Liver (tissue), 9 donors: ENCODE results near the gene NFATC2. TPM values are rescaled to one million over a fixed set of nuclear protein-coding genes. Genes with fewer than 3 reads are reported as not detected.

Source experiments
- DNase-seq: peaks from one replicate; pipeline ENCODE4 v3.0.0-alpha.2; 2017; ENCODE audit warnings: low spot score
- H3K27ac ChIP-seq, 2 donors: one replicate each; pipeline ENCODE4 v1.7.0; 2013; ENCODE audit warnings: inconsistent platforms in 2 of 2, low read length in 2 of 2, control low read depth in 1 of 2, low read depth in 1 of 2, mild to moderate bottlenecking in 1 of 2
- H3K27me3 ChIP-seq, 4 donors: one replicate each; pipeline versions ENCODE4 v1.6.1 to v1.7.0; 2013; ENCODE audit warnings: low read length in 3 of 4, inconsistent platforms in 1 of 4, mild to moderate bottlenecking in 1 of 4, moderate library complexity in 1 of 4; ENCODE audit not compliant: control insufficient read depth in 4 of 4, insufficient read depth in 4 of 4
- H3K36me3 ChIP-seq, 4 donors: one replicate each; pipeline versions ENCODE4 v1.6.1 to v1.7.0; 2013; ENCODE audit warnings: low read length in 3 of 4, mild to moderate bottlenecking in 3 of 4, low read depth in 1 of 4, moderate library complexity in 1 of 4; ENCODE audit not compliant: control insufficient read depth in 4 of 4, insufficient read depth in 3 of 4
- H3K4me1 ChIP-seq, 4 donors: one replicate each; pipeline versions ENCODE4 v1.6.1 to v1.7.0; 2013; ENCODE audit warnings: low read length in 3 of 4, mild to moderate bottlenecking in 3 of 4, moderate library complexity in 1 of 4; ENCODE audit not compliant: control insufficient read depth in 4 of 4, insufficient read depth in 4 of 4
- H3K4me3 ChIP-seq, 3 donors: one replicate each; pipeline versions ENCODE4 v1.6.1 to v1.7.0; 2013; ENCODE audit warnings: low read length in 3 of 3, control low read depth in 1 of 3, low read depth in 1 of 3, mild to moderate bottlenecking in 1 of 3
- H3K9ac ChIP-seq, 2 donors: one replicate each; pipeline ENCODE4 v1.7.0; 2013; ENCODE audit warnings: low read length in 2 of 2, mild to moderate bottlenecking in 2 of 2, moderate library complexity in 2 of 2, control low read depth in 1 of 2, low read depth in 1 of 2
- H3K9me3 ChIP-seq, 4 donors: one replicate each; pipeline versions ENCODE4 v1.6.1 to v1.7.0; 2013; ENCODE audit warnings: low read length in 3 of 4; ENCODE audit not compliant: control insufficient read depth in 4 of 4
- EGR1 ChIP-seq, 2 donors: IDR thresholded peaks; 2 replicates each; pipeline ENCODE4 v1.6.1; 2016 to 2018; ENCODE audit warnings: antibody characterized with exemption in 2 of 2, low read depth in 2 of 2
- FOXA1 ChIP-seq: IDR thresholded peaks from 2 replicates; pipeline ENCODE4 v1.6.1; 2016; ENCODE audit warnings: antibody characterized with exemption
- FOXA2 ChIP-seq: IDR thresholded peaks from 2 replicates; pipeline ENCODE4 v1.6.1; 2016; ENCODE audit warnings: antibody characterized with exemption
- GABPA ChIP-seq, 2 donors: IDR thresholded peaks in 1 of 2; conservative IDR thresholded peaks in 1 of 2; 2 replicates each; pipeline ENCODE4 v1.6.1; 2016; ENCODE audit warnings: antibody characterized with exemption in 2 of 2, mild to moderate bottlenecking in 1 of 2, moderate library complexity in 1 of 2
- HNF4A ChIP-seq, 2 donors: conservative IDR thresholded peaks; 2 replicates each; pipeline ENCODE4 v1.6.1; 2016; ENCODE audit warnings: antibody characterized with exemption in 2 of 2, mild to moderate bottlenecking in 2 of 2
- HNF4G ChIP-seq: IDR thresholded peaks from 2 replicates; pipeline ENCODE4 v1.6.1; 2016; ENCODE audit warnings: antibody characterized with exemption
- JUND ChIP-seq, 2 donors: IDR thresholded peaks; 2 replicates each; pipeline ENCODE4 v1.6.1; 2016; ENCODE audit warnings: antibody characterized with exemption in 2 of 2
- NR2F2 ChIP-seq: IDR thresholded peaks from 2 replicates; pipeline ENCODE4 v1.6.1; 2016; ENCODE audit warnings: antibody characterized with exemption
- RAD21 ChIP-seq, 2 donors: IDR thresholded peaks; 2 replicates each; pipeline ENCODE4 v1.6.1; 2016; ENCODE audit warnings: antibody characterized with exemption in 2 of 2, mild to moderate bottlenecking in 2 of 2
- RXRA ChIP-seq, 2 donors: IDR thresholded peaks; 2 replicates each; pipeline ENCODE4 v1.6.1; 2017 to 2018; ENCODE audit warnings: antibody characterized with exemption in 2 of 2, mild to moderate bottlenecking in 1 of 2
- SP1 ChIP-seq: IDR thresholded peaks from 2 replicates; pipeline ENCODE4 v1.6.1; 2018; ENCODE audit warnings: antibody characterized with exemption, mild to moderate bottlenecking
- TAF1 ChIP-seq: conservative IDR thresholded peaks from 2 replicates; pipeline ENCODE4 v1.6.1; 2016; ENCODE audit warnings: antibody characterized with exemption, mild to moderate bottlenecking
- WGBS: extraction: QIAGEN DNeasy Blood & Tissue Kit; methylation state at CpG from one replicate; pipeline ENCODE4 v1.1.7; 2013; 5-methylcytosine and 5-hydroxymethylcytosine counted together
- polyA plus RNA-seq, 2 donors: library from polyadenylated mRNA; stranded (reverse) in 1 of 2; unstranded in 1 of 2; fragments of 200-250 nt in 1 of 2; fragments of >200 nt in 1 of 2; fragmentation: Nextera tagmentation in 1 of 2; extraction: Ambion mirVana in 1 of 2; gene quantifications; one replicate each; pipeline versions ENCODE4 v1.2.1 to v1.2.3, GENCODE V29; 2013 to 2015
- total RNA-seq, 2 donors: library from RNA; depleted of rRNA; stranded (reverse); fragments of >200 nt; gene quantifications; one replicate each; pipeline ENCODE4 v1.2.3, GENCODE V29; 2014
- TF ChIP-seq, protein P1 (sequence below): IDR thresholded peaks from 2 replicates; pipeline ENCODE4 v1.6.1; 2016; ENCODE audit warnings: antibody characterized with exemption, mild to moderate bottlenecking
- TF ChIP-seq, protein P2 (sequence below): IDR thresholded peaks from 2 replicates; pipeline ENCODE4 v1.6.1; 2016; ENCODE audit warnings: antibody characterized with exemption
- TF ChIP-seq, protein P3 (sequence below): IDR thresholded peaks from 2 replicates; pipeline ENCODE4 v1.6.1; 2016; ENCODE audit warnings: antibody characterized with exemption
- TF ChIP-seq, protein P4 (sequence below): IDR thresholded peaks from 2 replicates; pipeline ENCODE4 v1.6.1; 2016; ENCODE audit warnings: antibody characterized with exemption
- donor health status: healthy.
- donor health status: healthy.
- donor health status: healthy.
- donor health status: healthy.
- donor health status: healthy.

NFATC2 gene
- total and polyA plus RNA-seq, 4 donors, result 1.2 to 6.7 (median 2.6) TPM

DNA sequence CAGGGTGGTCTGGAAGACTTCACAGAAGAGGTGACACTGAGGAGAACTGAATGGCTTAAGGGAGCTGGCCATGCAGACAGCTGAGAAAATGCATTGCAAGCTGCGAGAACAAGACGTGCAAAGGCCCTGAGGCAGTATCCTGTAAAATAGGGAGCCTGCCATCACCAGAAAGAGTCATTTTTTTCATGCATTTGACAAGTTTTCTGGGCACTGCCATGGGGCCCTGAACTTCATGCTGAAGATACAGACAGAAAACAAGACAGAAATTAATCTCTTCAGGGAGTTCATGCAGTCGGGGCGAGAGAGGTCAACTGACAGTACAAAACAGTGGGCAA lies 28.9 kb upstream of the NFATC2 start:
- TF ChIP-seq JUND (IDR thresholded peaks at IDR 0.05), result no peak
- no peak for TF ChIP-seq HNF4G
- TF ChIP-seq TAF1, result no peak
- no peak for TF ChIP-seq RAD21 (IDR thresholded peaks at IDR 0.05)
- no peak for TF ChIP-seq GABPA (IDR thresholded peaks at IDR 0.05 in 1 of 2, conservative IDR thresholded peaks at IDR 0.05 in 1 of 2)
- TF ChIP-seq, protein P1, sequence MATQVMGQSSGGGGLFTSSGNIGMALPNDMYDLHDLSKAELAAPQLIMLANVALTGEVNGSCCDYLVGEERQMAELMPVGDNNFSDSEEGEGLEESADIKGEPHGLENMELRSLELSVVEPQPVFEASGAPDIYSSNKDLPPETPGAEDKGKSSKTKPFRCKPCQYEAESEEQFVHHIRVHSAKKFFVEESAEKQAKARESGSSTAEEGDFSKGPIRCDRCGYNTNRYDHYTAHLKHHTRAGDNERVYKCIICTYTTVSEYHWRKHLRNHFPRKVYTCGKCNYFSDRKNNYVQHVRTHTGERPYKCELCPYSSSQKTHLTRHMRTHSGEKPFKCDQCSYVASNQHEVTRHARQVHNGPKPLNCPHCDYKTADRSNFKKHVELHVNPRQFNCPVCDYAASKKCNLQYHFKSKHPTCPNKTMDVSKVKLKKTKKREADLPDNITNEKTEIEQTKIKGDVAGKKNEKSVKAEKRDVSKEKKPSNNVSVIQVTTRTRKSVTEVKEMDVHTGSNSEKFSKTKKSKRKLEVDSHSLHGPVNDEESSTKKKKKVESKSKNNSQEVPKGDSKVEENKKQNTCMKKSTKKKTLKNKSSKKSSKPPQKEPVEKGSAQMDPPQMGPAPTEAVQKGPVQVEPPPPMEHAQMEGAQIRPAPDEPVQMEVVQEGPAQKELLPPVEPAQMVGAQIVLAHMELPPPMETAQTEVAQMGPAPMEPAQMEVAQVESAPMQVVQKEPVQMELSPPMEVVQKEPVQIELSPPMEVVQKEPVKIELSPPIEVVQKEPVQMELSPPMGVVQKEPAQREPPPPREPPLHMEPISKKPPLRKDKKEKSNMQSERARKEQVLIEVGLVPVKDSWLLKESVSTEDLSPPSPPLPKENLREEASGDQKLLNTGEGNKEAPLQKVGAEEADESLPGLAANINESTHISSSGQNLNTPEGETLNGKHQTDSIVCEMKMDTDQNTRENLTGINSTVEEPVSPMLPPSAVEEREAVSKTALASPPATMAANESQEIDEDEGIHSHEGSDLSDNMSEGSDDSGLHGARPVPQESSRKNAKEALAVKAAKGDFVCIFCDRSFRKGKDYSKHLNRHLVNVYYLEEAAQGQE, result no peak
- TF ChIP-seq HNF4A (conservative IDR thresholded peaks at IDR 0.05), result no peak
- no peak for TF ChIP-seq RXRA (IDR thresholded peaks at IDR 0.05)
- TF ChIP-seq NR2F2, result no peak
- TF ChIP-seq, protein P2, sequence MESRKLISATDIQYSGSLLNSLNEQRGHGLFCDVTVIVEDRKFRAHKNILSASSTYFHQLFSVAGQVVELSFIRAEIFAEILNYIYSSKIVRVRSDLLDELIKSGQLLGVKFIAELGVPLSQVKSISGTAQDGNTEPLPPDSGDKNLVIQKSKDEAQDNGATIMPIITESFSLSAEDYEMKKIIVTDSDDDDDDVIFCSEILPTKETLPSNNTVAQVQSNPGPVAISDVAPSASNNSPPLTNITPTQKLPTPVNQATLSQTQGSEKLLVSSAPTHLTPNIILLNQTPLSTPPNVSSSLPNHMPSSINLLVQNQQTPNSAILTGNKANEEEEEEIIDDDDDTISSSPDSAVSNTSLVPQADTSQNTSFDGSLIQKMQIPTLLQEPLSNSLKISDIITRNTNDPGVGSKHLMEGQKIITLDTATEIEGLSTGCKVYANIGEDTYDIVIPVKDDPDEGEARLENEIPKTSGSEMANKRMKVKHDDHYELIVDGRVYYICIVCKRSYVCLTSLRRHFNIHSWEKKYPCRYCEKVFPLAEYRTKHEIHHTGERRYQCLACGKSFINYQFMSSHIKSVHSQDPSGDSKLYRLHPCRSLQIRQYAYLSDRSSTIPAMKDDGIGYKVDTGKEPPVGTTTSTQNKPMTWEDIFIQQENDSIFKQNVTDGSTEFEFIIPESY, result no peak
- TF ChIP-seq FOXA1, result no peak
- TF ChIP-seq SP1, result no peak
- TF ChIP-seq, protein P3, sequence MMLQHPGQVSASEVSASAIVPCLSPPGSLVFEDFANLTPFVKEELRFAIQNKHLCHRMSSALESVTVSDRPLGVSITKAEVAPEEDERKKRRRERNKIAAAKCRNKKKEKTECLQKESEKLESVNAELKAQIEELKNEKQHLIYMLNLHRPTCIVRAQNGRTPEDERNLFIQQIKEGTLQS, result no peak
- Histone ChIP-seq H3K9me3 (no peaks in the 10 kb centered on the region), H3K27me3 (no peaks in the 10 kb centered on the region), H3K4me1 (no peaks in the 10 kb centered on the region), H3K27ac (no peak overlapping the region), H3K4me3 (no peak overlapping the region), H3K9ac (no peak overlapping the region), H3K36me3 (no peaks in the 10 kb centered on the region)
- no peak for DNase-seq
- 97% methylated on average over 4 of the region's 4 CpGs for WGBS

DNA sequence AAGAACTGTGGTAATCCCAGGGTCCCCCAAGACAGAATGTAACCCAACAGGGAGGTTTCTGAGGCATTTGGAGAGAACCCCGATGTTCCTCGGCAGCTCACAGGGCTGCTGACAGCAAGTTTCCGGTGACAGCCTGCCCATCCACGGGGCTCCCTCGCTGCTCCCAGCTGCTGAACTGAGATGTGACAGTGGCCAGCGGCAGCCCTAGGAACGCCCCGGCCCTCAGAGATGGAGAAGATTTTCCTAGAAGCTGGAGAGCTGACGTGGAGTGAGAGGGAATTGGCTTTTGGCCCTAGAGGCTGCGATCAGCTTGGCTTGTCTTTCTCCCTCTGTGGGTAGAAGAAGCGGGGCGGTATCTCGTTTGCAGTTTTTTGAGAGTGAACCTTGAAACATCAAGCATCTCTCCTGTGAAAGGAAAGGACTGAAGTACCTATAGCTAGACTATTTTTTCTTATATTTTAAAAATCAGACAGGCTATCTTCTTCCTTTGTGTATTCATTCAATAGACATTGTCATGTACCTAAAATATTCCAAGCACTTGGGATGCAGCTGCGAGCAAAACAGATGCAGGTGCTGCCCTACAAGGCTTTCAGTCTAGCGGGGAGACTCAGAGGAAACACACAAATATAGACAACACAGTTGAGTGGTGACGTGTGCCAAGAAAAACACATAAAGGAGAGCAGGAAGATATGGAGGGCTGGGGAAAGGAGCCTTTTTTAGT lies 28.4 kb upstream of the NFATC2 start:
- Histone ChIP-seq H3K27me3 (no peaks in the 10 kb centered on the region), H3K4me3 (no peak overlapping the region), H3K4me1 (no peaks in the 10 kb centered on the region), H3K9ac (no peak overlapping the region), H3K36me3 (no peaks in the 10 kb centered on the region), H3K27ac (no peak overlapping the region), H3K9me3 (no peaks in the 10 kb centered on the region)
- WGBS, result 59% methylated on average over 16 of the region's 16 CpGs
- no peak for TF ChIP-seq HNF4G
- TF ChIP-seq FOXA2, result no peak
- TF ChIP-seq, protein P2, result no peak
- no peak for TF ChIP-seq NR2F2
- TF ChIP-seq JUND (IDR thresholded peaks at IDR 0.05), result no peak
- TF ChIP-seq, protein P4, sequence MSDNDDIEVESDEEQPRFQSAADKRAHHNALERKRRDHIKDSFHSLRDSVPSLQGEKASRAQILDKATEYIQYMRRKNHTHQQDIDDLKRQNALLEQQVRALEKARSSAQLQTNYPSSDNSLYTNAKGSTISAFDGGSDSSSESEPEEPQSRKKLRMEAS, result no peak
- TF ChIP-seq SP1, result no peak
- no peak for TF ChIP-seq HNF4A (conservative IDR thresholded peaks at IDR 0.05)
- no peak for TF ChIP-seq EGR1 (IDR thresholded peaks at IDR 0.05; ENCODE audit: low read depth in 2 of 2)
- TF ChIP-seq, protein P3, result no peak
- DNase-seq, result no peak
